ENCODE data around the gene DRC7. TPM values are rescaled to one million over a fixed set of nuclear protein-coding genes. Genes with fewer than 3 reads are reported as not detected.

The DRC7 gene
- total and polyA plus RNA-seq, 2 experiments from 2014 or later = 0.83 to 2.0 TPM

DNA sequence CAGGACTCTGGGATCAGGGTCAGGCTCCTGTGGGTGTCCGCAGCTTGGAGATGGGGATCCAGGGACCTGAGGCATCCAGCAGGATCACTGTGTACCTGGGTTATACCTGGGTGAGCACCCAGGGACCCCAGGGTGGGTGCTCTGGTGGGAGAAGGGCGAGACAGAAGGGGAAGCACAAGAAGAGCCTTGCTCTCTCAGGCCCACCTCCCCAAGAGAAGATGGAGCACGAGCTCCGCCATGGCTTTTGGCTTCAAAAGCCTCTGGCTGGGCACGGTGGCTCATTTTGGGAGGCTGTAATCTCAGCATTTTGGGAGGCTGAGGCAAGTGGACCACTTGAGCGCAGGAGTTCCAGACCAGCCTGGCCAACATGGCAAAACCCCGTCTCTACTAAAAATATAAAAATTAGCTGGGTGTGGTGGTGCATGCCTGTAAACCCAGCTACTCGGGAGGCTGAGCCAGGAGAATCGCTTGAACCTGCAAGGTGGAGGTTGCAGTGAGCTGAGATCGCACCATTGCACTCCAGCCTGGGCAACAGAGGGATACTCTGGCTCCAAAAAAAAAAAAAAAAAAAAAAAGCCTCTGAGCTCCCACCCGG lies 8.9 kb downstream of the DRC7 start:
- TF ChIP-seq, protein P1, sequence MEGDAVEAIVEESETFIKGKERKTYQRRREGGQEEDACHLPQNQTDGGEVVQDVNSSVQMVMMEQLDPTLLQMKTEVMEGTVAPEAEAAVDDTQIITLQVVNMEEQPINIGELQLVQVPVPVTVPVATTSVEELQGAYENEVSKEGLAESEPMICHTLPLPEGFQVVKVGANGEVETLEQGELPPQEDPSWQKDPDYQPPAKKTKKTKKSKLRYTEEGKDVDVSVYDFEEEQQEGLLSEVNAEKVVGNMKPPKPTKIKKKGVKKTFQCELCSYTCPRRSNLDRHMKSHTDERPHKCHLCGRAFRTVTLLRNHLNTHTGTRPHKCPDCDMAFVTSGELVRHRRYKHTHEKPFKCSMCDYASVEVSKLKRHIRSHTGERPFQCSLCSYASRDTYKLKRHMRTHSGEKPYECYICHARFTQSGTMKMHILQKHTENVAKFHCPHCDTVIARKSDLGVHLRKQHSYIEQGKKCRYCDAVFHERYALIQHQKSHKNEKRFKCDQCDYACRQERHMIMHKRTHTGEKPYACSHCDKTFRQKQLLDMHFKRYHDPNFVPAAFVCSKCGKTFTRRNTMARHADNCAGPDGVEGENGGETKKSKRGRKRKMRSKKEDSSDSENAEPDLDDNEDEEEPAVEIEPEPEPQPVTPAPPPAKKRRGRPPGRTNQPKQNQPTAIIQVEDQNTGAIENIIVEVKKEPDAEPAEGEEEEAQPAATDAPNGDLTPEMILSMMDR (IDR thresholded peaks at IDR 0.05; ENCODE audit: low read depth, low read length) = no peak
- peaks cover 16% of the 10 kb centered on the region for H3K4me1 ChIP-seq (ENCODE audit: low read depth)
- no peak overlapping the region for H3K27ac ChIP-seq

GRCh38 chr16:57704011-57704904 lies 9.7 kb downstream of the DRC7 start:
- H3K9me3 ChIP-seq (ENCODE audit: low read depth) = no peaks in the 10 kb centered on the region
- no peak for DNase-seq (ENCODE audit: low read depth in 1 of 2, low spot score in 1 of 2)
- H3K27ac ChIP-seq = no peak overlapping the region
- peaks cover 16% of the 10 kb centered on the region for H3K4me1 ChIP-seq (ENCODE audit: low read depth)
- no peaks in the 10 kb centered on the region for H3K27me3 ChIP-seq
- no peak overlapping the region for H3K4me3 ChIP-seq
- no peaks in the 10 kb centered on the region for H3K36me3 ChIP-seq
- TF ChIP-seq, protein P1 (IDR thresholded peaks at IDR 0.05; ENCODE audit: low read depth, low read length) = no peak

More for the DNA sequence above, 8.9 kb downstream of the DRC7 start:
- H3K36me3 ChIP-seq = no peaks in the 10 kb centered on the region
- DNase-seq (ENCODE audit: low read depth in 1 of 2, low spot score in 1 of 2) = no peak
- no peak overlapping the region for H3K4me3 ChIP-seq
- H3K9me3 ChIP-seq (ENCODE audit: low read depth) = no peaks in the 10 kb centered on the region
- no peaks in the 10 kb centered on the region for H3K27me3 ChIP-seq

- H3K27ac ChIP-seq = no peak overlapping the region
- no peaks in the 10 kb centered on the region for H3K36me3 ChIP-seq
- no peaks in the 10 kb centered on the region for H3K9me3 ChIP-seq (ENCODE audit: low read depth)
- H3K27me3 ChIP-seq = no peaks in the 10 kb centered on the region
- no peak overlapping the region for H3K4me3 ChIP-seq
- TF ChIP-seq, protein P1 (IDR thresholded peaks at IDR 0.05; ENCODE audit: low read depth, low read length) = no peak
- peaks cover 16% of the 10 kb centered on the region for H3K4me1 ChIP-seq (ENCODE audit: low read depth)
- DNase-seq (ENCODE audit: low read depth in 1 of 2, low spot score in 1 of 2) = no peak
Measured at GRCh38 chr16:57704905-57705852, 10.6 kb downstream of the DRC7 start.

DNA sequence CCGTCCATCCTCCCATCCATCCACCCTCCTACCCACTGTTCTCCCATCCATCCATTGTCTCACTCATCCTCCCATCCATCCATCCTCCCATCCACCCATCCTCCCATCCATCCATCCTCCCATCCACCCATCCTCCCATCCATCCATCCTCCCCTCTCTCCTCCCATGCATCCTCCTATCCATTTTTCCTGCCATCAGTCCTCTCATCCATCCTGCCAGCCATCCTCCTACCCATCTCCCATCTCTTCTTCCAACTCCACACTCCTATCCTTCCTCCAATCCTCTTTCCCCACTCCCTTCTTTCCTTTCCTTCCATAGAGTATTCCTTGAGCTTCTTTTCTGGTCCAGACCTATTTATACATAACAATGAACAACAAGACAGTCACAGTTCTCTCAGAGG lies 12.1 kb downstream of the DRC7 start:
- H3K27me3 ChIP-seq = no peaks in the 10 kb centered on the region
- DNase-seq (ENCODE audit: low read depth in 1 of 2, low spot score in 1 of 2) = no peak
- no peak overlapping the region for H3K27ac ChIP-seq
- peaks cover 4% of the 10 kb centered on the region for H3K4me1 ChIP-seq (ENCODE audit: low read depth)
- no peaks in the 10 kb centered on the region for H3K9me3 ChIP-seq (ENCODE audit: low read depth)
- H3K36me3 ChIP-seq = no peaks in the 10 kb centered on the region
- no peak overlapping the region for H3K4me3 ChIP-seq
- TF ChIP-seq, protein P1 (IDR thresholded peaks at IDR 0.05; ENCODE audit: low read depth, low read length) = no peak

GRCh38 chr16:57707331-57707730 lies 12.7 kb downstream of the DRC7 start:
- Histone ChIP-seq H3K4me1 (ENCODE audit: low read depth) (no peaks in the 10 kb centered on the region), H3K4me3 (no peak overlapping the region), H3K36me3 (no peaks in the 10 kb centered on the region), H3K27ac (no peak overlapping the region), H3K9me3 (ENCODE audit: low read depth) (no peaks in the 10 kb centered on the region), H3K27me3 (no peaks in the 10 kb centered on the region)
- no peak for DNase-seq (ENCODE audit: low read depth in 1 of 2, low spot score in 1 of 2)
- TF ChIP-seq, protein P1 (IDR thresholded peaks at IDR 0.05; ENCODE audit: low read depth, low read length) = no peak
